IPS-NIHi11 (cell line): Measurements from ENCODE around the gene ZMYM3.

Source experiments
- DNase-seq: peaks from one replicate; pipeline ENCODE4 v3.0.0; 2012; ENCODE audit warnings: mixed read lengths, low spot score

The ZMYM3 gene

DNA sequence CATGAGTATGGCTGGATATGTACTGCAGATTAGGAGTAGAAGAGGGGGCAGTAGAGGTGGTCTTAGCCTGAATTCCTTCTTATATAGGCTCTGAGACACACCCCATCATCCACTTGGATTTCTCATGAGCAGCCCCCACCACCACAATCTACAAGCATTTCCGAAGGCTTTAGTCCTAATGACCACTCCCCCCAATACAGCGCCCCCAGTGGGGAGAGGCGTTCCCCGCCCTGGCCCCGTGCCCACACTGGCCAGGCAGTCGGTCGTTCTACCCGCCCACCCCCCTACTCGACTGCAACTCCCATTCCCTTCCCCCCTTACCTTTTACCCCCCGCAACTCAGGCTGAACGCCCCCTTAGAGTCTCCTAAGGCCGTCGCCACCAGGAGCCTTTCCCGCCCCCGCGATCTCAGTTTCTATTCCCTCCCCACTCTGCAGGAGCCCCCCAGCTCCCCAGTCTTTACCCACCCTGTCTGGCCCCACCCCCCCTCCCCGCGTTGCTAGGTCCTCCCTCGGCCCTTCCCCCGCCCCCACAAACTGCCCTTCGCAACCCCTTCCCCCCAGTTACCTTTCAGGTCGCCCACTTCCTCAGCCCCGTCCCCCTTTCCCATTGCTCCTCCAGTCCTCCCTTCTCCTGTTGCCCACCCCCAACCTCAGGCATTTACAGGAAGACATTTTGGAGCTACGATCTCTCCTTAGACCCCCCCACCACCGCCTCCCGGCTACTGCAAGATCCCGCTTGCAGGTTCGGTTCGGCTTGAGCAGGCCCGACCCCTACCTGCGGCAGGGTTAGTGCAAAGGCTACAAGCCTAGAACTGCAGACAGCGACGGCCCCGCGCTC lies 468 bp downstream of the ZMYM3 start:
- DNase-seq = peak; percentile 72

DNA sequence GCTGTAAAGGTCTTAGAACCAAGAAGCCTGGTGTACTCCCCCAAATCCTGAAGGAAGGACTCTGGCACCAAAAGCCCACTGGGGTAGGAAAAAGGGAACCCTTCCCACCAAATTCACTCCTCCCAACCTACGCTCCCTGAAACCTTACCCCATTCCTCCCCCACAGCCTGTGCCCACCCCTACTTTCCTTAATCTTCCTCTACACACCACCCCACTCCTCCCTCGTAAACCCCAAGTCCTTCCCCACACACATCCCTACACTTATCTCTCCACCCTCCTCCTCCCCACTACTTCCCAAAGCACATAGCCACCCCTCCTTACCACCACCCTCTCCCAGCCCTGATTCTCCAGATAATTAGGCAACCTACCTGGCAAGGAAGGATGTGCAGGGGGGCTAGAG lies 1.7 kb downstream of the ZMYM3 start:
- no peak for DNase-seq

DNA sequence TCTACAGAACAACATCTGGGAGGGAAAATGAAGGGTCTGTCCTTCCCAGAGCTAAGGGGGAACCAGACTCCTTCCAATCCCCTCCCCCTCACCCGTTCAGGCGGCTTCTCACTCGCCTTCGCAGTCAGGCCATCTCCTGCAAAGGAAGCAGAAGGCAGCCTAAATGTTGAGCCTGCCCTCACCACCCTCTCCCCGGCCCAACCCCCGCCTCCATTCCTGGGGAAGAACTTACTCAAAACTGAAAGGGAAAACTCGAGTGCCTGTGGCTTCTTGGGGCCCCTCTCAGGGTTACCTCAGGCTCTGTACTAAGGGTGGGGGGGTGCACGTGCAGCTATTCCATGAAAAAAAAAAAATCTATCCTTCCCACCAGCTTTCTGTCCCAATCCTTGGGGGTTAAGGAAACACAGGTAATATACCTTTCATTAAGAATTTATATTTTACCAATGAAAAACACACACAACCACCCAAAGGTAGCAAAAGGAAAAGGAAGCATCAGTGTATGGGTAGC lies 2.4 kb downstream of the ZMYM3 start:
- DNase-seq = no peak

DNA sequence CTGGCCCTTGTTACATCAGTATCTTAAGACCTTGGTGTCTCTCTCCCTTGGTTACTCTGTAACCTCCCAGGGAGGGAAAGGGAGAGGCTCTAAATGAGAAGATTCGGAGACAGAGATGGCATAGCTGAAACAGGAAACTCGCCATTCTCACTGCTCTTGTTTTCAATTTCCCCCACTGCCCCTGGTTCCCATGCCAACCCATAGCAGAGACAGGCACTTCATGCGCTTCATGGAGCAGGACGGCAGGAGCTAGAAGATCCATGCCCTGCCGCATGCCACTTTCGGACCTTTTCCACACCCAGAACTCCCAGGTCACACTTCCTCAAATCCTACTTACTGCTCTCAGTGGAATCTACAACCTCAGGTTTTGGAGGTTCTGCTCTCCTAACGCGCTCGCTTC lies 3.1 kb downstream of the ZMYM3 start:
- DNase-seq = no peak

DNA sequence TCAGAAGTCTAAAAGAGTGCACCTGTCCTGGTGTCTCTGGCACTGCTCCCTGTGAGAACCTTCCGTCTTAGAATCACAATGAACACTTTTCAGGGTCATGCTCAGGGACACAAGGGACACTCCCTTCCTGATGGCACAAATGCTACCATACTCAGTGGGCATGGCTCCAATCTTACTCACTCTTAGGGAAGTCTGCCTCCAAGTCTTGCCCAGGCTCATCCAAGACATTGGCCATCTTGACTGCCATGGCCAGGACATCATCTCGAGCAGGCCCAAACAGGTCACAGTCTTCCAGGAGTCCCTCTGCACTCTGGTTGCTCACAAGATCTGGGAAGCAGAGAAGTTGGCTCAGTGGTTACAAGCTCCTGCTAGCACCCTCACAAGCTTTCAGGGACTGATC lies 8.8 kb downstream of the ZMYM3 start:
- DNase-seq = no peak

DNA sequence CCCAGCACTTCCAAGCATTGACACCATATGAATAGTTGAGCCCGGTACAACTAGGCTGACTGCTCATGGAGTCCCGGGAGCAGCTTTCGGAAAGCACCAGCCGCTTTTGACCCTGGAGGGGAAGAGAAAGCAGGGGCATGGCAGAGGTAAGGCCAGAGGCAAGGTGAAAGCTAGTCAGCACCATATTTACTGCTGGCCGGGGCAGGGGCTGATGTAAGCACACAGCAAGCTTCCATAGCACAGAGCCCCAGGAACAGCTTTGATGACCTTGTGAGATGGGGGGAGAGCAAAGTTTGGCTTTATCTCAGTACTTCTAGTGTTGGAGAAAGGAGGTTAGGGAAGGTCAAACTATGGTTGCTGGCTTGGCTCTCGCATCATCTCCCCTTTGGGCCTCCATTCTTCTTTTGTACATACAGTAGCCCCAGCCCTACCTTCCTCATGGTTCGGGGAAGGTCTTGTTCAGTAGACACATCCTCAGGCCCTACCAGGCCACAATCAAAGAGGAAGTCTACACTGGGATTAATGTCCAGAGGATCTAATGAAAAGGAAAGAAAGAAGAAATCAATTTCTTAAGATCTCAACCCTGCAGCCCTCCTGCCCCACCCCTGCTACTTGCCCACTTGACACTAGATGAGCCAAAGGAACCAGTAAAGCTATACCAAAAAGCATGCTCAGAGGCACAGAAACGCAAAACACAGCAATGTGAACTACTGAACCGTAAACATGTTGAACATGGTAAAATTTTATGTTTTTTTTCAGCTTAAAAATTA lies 9.4 kb downstream of the ZMYM3 start:
- no peak for DNase-seq

DNA sequence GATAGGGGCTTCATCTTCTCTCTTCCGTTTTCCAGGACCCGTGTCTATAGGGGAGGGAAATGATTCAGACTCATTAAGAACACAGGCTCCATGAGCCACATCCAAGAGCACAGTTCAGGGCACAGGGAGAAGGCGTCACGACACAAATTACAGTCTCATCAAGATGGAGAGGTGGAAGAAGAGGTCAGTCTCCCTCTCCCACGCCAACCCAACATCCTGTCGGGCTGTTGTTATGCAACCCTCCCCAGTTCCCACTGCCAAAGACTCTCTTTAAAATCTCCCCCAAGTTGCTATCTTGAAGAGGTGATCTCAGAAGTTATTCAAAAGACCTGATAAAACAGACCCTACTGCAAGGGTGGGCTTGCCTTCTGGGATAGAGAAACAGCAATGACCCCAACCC lies 12.6 kb downstream of the ZMYM3 start:
- no peak for DNase-seq

DNA sequence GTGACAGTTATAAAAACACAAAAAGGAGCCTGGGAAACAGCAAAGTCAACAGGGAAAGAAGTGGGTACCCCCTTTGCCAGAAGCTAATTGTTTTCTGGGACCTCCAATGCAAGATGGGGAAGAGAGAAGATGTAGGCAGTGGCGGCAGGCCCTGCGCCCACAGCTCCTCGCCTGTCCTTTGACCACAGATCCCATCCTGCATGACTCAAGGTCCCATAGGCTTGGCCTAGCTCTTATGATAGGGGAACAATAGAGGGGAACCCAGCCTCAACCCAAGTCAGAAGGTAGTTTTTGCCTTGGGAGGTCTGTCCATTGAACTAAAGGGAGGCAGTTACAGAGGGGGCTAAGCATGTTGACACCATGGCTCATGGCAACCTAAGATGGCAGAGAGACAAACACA lies 14.2 kb downstream of the ZMYM3 start:
- no peak for DNase-seq

DNA sequence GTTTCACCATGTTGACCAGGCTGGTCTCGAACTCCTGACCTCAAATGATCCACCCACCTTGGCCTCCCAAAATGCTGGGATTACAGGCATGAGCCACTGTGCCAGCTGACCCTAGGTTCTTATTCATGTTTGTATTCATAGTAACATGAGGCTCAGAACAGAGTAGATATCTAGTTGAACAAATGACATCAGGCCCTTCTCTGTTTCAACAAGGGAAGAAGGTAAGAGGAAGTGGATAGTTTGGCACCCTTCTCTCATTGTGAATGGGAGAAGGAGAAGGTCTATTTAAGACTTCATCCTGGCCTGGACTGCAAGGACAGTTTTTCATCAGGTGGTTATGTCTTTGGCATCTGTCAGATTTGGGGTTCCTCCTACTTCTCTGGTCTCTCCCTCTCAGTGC lies 17.1 kb downstream of the ZMYM3 start:
- no peak for DNase-seq

DNA sequence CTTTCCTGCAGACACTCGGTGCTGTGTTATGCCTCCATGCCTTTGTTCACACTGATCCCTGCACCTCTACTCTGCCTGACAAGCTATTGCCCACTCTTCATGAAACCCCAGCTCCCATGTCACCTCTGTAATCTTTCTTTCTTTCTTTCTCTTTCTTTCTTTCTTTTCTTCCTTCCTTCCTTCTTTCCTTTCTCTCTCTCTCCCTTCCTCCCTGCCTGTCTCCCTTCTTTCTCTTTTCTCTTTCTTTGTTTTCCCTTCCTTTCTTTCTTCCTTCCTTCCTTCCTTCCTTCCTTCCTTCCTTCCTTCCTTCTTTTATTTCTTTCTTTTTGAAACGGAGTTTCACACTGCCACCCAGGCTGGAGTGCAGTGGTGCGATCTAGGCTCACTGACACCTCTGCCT lies 18.5 kb downstream of the ZMYM3 start:
- DNase-seq = no peak

DNA sequence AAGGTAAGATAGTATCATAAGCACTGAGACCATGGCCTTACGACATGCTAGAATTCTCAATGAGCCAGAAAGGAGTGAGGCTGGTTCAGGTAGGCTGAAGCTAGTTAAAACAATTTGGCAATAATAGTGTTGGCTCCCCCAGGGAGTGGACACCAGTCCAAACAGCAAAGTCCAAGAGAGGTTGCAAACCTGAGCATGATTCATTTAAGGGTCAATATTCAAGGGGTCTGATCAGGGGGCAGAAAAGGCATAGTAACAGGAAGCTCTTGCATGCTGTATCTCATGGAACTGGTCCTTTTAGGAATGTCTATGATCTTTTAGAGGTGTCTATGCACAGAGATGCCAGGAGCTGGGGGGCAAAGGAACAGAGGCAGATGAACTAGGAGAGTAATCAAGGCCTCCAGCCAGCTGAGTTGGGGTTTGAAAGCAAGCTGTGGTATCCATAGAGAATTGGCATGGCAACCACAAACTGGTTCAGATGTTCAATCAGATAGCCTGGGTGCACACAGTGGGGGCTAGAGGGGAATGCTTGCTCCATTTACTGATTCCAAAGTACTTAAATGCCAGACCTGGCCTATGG lies 25.8 kb downstream of the ZMYM3 start:
- no peak for DNase-seq

DNA sequence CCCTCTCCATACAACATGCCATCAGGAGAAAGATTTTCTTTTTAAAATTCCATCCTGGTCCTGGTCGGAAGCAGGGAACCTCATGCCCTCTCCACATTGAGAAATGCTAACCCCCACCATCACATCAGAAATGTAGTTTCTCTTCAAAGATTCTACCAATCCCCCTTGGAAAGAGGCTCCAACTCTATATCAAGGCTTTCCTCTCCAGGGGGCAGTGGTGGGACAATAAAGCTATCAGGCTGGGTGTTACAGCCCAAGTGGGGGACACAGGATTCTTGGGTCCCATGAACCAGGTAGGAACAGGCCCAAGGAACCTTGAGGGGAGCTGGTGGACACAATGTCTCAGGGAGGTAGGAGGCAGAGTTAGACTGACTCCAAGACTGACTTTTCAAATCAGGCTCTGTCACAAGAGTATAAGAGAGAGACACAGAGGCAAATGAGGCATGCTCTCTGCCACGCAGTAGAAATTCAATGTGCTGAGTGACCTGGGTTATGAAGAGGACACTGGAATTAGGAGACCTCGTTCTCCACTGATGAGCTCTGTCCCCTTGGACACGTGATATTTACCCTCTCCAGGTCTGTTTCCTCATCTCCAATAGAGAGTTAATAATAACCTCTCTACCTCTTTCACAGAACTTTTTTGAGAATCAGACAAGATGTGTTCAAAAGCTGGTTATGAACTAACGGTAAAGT lies 26.4 kb downstream of the ZMYM3 start:
- no peak for DNase-seq

DNA sequence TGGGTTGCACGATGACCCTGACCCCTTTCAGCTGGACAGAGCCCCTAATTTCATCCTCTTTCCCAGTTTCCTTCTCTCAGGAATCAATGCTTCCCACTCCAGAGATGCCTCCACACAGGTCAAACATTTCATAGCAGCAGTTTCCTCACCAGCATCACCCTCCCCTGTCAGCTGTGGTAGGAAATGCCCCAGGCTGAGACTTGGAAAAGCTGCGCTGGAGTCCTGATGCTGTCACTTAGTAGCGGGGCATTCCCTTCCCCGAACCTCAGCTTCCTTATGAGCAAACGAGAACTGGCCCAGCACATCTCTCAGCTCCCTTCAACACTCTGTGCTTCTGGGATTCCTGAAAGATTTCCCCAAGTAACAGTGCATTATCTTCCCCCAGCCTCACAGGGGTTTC lies 28.3 kb downstream of the ZMYM3 start:
- no peak for DNase-seq

DNA sequence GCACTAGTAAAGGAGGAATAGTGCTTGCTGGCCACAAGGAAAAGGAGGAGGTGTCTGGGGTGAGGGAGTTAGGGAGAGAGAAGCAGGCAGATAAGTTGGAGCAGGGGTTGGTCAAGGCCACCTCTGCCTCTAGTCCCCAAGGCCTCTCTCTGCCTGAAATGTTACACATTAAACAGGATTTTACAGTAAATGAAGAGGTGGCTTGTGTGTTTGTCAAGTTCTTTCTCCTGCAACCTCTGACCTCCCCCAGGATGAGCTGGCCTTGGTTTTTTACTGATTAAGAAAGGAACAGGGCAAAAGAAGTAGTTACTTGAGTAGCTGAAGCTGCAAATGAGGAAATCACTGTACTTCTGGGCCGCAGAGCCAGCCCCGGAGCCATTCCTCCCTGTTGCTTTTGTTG lies 28.9 kb downstream of the ZMYM3 start:
- no peak for DNase-seq

DNA sequence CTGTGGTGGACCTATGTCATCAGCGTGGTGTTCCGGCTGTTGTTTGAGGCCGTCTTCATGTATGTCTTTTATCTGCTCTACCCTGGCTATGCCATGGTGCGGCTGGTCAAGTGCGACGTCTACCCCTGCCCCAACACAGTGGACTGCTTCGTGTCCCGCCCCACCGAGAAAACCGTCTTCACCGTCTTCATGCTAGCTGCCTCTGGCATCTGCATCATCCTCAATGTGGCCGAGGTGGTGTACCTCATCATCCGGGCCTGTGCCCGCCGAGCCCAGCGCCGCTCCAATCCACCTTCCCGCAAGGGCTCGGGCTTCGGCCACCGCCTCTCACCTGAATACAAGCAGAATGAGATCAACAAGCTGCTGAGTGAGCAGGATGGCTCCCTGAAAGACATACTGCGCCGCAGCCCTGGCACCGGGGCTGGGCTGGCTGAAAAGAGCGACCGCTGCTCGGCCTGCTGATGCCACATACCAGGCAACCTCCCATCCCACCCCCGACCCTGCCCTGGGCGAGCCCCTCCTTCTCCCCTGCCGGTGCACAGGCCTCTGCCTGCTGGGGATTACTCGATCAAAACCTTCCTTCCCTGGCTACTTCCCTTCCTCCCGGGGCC lies 29.7 kb downstream of the ZMYM3 start:
- peak; percentile 42 for DNase-seq

DNA sequence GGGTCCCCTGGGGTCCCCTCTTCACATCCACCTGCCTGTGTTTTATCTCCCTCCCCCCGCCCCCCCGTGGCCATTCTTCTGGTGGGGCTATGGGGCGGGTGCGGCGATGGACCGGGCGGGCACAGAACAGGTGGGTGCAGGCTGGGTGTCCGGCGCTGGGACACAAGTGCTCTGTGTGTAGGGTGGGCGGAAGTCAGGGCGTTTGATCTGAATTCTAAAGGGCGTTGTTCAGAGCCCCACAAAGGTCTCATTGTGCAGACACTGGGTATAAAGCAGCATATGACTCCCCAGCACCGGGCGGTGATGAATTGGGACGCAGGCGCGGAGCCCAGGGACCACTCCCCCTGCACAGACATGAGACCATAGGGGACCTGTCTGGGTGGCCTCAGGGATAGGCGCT lies 31.0 kb downstream of the ZMYM3 start, which contains the start of gene GJB1:
Gene GJB1, plus strand, starts transcription at position 296 of the 400 bp plus-strand sequence. CDS start 484 bp downstream, outside the sequence.
- DNase-seq = no peak

DNA sequence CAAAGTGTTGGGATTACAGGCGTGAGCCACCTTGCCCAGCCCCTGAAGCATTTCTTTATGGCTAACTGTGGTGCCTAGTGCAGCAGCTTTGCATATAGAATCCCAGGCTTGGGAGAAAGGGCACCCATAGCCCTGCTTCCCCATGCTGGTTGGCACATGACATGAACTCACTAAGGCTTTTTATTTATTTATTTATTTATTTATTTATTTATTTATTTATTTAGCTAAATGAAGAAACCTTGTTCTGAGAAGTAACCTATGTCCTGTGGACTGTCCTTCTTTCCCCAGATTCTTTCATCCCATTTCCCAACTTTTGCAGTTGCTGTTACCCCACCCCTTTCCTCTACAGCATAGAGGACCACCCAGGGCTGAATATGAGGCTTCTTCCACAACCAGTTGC lies 32.8 kb downstream of the ZMYM3 start:
- DNase-seq = no peak

DNA sequence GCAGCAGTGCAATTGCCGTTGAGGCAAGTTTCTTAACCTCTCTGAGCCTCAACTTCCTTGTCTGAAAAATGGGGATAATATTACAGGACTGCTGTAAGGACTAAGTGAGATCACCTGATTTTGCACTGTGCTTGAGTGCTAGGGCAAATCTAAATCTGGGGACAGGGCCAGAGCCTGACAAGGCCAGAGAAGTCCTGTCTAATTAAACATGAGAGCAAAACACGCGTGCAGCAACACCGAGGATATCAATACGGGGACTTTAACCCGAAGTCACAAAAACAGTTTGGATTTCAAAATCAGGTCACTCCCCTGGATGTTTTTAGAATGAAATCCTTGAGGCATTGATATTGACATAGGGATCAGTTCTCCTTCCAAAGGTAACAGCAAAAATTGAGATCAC lies 36.6 kb downstream of the ZMYM3 start:
- DNase-seq = no peak

DNA sequence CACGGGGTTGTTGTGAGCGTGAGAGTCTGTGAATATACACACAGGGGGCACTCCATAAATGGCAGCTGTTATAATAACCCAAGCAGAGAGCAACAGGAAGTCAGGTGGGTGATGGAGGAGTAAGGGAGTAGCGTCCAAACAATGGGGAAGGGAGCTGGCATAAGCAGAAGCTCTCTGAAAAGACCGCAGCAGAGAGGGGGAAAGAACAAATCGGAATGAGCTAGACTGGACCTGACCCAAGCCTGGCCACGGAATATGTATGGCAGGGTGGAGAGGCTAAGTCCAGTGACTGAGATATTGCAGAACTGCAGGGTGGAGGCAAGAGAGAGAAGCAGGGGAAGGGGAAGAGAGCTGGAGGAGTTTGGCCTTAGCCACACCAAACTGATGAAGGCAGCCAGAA lies 37.5 kb downstream of the ZMYM3 start:
- no peak for DNase-seq

DNA sequence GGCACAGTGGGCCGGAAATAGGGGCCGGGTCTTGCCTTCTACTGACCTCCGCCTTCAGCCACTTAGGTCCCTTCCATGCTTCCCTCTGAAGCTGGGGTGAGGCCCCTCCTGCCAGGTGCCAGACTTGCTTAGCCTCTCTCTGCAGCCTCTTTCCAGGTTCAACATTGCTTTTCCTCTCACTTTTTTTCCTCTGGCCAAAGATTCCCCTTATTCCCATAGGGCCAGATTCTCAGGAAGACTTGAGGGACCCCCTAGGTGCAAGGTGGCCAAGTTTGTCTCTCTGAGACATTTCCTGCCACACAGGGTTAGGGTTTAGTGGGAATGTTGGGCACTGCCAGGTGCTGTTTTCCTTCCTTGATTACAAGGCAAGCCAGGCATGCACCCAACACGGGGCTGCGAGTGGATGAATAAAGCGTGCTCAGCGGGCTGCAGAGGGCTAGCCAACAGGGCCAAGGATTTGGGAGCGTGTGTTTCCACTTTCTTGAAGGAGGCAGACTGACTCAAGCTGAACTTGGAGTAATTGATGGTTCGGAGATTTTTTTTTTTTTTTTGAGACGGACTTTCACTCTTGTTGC lies 38.5 kb downstream of the ZMYM3 start:
- no peak for DNase-seq

DNA sequence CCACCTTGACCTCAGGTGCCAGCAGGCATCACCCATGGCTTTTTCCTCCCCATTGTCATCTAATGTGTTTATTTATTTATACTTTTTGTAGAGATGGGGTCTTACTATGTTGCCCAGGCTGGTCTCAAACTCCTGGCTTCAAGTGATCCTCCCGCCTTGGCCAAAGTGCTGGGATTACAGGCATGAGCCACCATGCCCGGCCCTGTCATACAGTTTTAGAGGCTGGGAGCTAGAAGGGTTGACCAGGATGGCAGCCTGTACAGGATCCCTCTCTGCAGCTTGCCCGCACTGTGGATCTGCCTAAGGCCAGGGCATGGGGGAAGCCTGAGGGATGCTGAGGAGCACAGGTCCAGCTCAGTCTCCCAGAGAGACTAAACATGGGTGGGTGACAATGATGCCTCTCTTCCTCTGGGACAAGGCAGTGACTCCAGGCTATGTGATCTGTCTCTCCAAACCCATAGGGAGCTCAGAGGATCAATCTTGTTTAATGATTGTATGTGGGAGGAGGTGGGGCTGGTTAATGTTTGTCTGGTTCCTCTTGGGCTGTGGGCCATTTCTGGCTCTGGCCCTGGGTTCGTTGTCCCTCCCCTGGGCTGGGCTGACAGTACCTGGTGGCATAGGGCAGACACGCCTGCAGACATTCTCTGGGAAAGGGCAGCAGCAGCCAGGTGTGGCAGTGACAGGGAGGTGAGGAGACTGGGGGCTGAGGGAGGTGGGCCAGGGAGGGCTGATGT lies 39.2 kb downstream of the ZMYM3 start:
- DNase-seq = no peak
